HG02571 (cell line): ENCODE measurements around the gene TCEA2.

Experiments
- ATAC-seq: cut with Tn5 transposase; IDR thresholded peaks from one replicate; pipeline ENCODE4 v1.9.1; 2021; ENCODE audit warnings: mild to moderate bottlenecking, moderate library complexity; ENCODE audit not compliant: unreplicated experiment

Gene TCEA2

DNA sequence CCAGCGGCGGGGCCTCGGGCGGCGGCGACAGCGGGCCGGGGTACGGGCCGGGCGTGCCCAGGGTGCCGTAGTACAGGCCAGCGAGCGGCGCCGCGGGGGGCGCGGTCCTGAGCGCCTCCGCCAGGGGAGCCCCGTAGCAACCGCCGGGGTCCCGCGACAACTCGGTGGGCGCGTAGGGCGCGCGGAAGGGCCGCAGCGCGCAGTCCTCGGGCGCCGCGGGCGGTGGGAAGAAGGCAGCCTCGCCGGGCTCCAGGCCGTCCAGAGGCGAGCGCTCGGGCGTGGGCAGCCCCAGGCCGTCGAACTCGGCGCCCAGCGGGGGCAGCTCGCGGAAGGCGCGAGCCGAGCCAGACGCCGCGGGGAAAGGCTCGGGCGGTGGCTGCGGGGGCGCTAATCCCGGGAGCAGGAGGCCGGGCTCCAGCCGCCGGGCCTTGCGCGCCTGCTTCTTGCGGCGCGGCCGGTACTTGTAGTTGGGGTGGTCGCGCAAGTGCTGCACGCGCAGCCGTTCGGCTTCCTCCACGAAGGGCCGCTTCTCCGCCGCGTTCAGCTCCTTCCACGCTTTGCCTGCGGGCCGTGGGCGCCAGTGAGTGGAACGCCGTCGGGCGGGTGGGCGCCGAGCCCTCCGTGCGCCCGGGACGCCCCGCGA, 14.5 kb upstream of the TCEA2 start:
- no peak for ATAC-seq

- no peak for ATAC-seq
Measured at GRCh38 chr20:64049060-64049877, 13.7 kb upstream of the TCEA2 start, which contains the start of gene SOX18. SOX18 (minus strand) TSS chr20:64049639; CDS start chr20:64049516, 123 bp downstream.

GRCh38 chr20:64049878-64050260, 13.1 kb upstream of the TCEA2 start:
- ATAC-seq: no peak

GRCh38 chr20:64050261-64051032, 12.6 kb upstream of the TCEA2 start:
- ATAC-seq: no peak

DNA sequence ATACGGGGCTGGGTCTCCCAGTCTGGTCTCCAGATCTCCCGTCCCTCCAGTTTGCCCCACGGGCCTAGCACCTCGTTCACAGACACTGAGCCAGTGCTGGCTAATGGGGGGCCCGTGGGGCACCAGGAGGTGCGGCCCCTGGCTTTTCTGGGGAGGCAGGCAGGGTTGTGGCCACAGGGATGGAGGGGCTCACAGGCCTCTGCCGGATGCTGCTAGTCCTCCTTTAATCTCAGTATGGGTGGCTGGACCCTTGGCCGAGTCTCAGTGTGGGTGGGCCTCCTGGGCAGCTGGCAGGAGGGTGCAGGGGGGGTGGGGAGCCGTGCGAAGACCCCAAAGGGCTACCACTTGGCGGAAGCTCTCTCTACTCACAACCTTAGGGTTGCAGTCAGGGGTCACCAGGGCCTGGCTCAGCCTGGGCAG, 12.0 kb upstream of the TCEA2 start:
- ATAC-seq: no peak

DNA sequence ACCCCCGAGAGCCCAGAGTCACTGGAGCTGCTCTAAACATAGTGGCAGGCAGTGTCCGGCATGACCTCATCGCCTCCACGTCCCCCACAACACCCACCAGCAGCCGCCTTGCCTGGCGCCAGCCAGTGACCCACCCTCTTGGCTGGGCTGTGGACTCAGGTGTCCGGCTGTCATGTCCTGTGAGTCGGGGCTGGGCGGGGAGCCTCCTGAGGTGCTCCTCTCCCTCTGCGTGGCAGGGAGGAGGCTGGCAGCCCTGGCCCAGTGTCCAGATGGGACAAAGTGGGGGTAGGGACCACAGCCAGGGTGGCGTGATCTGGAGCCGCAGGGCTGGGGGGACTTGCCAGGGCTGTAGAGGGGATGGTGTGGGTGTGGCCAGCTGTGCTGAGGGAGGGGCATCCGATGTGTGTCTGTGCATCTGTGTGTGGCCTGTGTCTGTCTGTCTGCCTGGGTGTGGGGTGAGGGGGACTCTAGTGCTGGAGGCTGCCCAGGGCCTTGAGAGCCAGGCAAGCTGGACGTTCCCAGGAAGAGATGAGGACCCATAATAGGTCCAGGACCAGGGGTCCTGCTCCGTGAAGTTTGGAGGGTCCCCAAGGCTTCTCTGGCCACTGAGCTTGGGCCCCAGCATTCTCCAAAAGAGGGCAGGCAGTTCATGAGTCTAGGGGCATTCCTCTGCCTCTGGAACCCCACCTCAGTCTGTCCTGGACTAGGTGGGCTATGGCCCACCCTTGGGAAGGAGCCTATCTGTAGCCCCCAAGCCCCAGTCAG, 11.3 kb upstream of the TCEA2 start:
- no peak for ATAC-seq

DNA sequence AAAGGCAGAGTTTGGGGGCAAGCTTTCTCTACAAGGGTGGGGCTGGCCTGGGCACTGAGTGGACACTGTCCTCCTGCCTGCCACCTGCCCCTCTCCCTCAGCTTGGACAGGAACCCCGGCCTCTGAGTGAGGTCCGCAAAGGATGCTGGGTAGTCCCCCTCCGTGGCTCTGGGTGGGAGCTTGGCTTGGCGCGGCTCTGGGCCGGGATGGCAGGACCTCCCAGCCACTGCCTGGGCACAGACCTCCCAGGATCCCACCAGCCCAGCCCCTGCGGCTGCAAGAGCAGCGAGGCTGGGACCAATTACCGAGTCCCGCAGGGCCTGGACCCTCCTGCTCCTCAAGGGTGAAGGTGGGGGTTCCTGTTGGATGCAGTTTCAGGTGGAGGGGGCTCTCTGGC, 10.7 kb upstream of the TCEA2 start:
- ATAC-seq: no peak

- ATAC-seq: no peak
Measured at GRCh38 chr20:64052987-64053840, 9.8 kb upstream of the TCEA2 start.

DNA sequence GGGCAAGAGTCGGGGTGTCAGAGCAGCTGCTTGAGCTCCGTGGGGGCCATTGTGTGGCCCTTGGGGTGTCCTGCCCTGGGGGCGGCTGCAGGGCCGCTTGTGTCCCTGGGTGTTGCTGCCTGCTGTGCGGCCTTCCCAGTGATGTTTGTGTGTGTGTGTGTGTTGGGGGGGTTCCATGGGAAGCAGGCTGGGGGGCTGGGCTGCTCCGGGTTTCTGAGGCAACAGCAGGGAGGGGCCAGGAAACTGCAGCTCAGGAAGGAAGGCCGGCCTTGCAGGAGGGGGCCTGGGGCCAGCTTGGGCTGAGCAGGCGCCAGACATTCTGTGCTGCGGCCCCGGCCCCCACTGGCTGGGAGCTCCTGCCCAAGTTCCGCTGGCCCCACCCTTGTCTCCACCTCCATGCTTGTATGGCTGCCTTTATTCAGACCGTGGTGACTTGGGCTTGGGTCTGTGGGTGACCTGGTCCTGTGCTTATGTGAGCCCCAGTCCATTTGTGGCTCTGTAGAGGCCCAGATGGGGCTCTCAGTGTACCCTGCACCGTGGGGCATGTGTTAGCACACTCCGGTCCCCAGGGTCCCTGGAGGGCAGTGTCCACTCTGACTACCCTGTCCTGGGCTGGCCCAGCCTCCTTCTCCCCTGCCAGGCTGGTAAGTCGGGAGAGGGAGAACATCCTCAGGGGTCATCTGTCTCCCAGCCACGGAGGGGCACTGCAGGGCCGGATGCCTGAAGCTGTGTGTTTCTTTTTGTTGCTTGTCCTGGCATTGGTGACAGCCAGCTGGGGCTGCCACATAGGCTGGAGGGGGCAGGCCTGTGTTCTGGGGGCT, 8.9 kb upstream of the TCEA2 start:
- no peak for ATAC-seq

DNA sequence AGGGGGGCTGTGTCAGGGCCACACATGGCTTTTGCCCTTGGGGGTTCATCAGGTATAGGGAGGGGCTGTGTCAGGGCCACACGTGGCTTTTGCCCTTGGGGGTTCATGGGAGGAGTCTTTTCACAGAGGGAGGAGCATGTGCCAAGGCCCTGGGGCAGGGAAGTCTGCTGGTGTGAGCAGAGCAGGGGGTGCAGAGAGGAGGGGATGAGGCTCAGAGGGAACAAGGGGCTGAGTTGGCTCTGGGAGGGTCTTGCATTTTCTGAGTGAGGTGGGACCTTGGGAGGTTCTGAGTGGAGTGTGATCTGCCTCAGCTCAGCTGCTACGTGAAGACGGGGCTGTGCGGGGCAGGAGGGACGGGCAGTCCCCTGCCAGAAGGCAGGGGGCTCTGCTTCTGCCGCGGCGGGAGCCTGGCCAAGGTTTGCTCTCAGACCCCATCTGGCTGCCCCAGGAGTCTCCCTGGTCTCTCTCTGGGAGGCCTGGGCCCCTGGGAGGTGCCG, 7.6 kb upstream of the TCEA2 start:
- no peak for ATAC-seq

GRCh38 chr20:64055893-64056638, 6.9 kb upstream of the TCEA2 start:
- no peak for ATAC-seq

DNA sequence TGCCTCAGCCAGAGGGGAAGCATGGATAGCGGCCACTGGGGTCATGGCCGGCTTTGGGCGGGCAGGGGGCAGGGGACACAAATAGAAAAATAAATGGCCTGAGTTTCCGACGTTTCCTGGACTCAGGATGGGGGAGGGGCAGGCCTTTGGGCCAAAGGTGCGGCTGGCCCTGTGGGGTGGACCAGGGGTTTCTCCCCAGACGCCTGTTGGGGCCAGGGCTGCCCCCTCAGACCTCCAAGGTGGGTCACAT, 6.4 kb upstream of the TCEA2 start:
- no peak for ATAC-seq

DNA sequence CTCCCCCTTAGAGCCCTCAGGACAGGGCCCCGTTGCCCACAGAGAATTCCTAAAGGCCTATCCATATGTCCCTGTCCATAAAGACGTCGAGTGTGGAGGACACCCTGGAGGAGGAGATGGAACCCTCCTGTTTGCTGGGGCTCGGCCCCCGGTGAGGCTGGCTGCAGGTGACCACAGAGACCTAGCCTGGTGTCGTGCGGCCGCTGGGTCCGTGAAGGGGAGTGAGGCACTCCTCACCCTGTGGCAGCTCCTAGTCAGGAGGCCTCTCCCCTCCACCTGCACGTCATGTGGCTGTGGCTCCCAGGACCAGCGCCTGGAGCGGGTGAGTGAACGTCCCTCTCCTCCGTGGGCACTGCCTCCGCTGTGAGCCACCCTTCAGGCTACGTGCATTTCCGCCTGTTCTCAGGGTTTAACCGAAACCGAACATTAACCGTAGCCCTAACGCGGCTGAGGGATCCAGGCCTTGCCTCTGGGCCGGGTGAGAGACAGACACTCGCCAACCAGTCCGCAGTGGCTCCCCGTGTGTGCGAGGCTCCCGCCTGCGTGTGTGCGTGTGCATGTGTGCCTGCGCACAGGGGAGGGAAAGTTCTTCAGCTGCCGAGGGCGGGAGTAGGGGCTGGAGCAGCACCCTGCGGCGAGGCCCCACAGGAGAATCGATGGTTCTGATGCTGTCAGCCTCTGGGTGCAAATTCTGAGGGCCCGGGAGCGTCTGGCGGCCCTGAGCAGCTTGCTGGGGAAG, 5.9 kb upstream of the TCEA2 start:
- ATAC-seq: no peak

GRCh38 chr20:64057628-64058498, 5.1 kb upstream of the TCEA2 start:
- no peak for ATAC-seq

- no peak for ATAC-seq
Measured at GRCh38 chr20:64058536-64058935, 4.5 kb upstream of the TCEA2 start.

- ATAC-seq: no peak
Measured at GRCh38 chr20:64062276-64062595, 762 bp upstream of the TCEA2 start.
